ENCODE measurements around the gene PARD3. TPM values are rescaled to one million over a fixed set of nuclear protein-coding genes. Genes with fewer than 3 reads are reported as not detected.
"Not testable (repeated sequence)": the region's sequence is repeated elsewhere in the genome, so short reads cannot be mapped to it uniquely, and the experiment has no call there.

PARD3 gene
- total RNA-seq, 3 donors from 2014 or later (not counting 1 experiment from before 2014, with no cell fraction given) = 0.14 to 0.49 (median 0.38) TPM

DNA sequence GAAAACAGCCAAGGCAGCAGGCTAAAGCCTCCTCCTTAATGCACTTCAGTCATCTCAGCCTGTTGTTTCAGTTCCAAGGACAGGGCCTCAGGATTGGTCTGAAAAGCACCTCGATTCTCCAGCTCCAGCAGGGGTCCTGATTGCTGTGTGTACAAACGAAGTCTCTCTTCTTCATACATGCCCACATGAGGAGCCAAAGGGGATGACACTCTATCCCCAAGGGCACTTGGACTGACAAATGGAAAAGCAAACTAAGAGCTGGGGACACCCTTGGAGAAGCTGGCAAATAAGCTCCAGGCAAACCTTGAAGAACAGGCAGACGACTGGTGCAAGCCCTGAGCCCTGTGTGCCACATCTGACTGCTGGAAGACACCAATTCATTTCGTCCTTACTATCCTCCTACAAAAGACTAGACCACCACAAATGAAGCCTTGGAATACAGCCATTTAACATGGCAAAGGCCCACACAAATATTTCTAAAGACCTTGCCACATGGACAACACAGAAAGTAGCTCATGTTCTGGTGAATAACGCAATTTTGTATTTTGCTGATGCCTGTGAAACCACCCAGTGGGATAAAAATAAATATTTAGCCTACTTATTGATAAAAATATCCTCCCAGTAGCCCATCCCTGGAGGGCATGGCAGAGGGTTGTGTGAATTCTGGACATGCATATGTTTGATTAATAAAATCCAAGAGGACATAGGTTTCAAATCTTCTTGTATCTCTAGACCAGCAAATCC lies 61.9 kb downstream of the PARD3 start:
- Mint-ChIP-seq H3K9me3 (no peaks in the 10 kb centered on the region), H3K27ac (no peak overlapping the region), H3K4me3 (no peak overlapping the region), H3K27me3 (ENCODE audit: low read depth in 2 of 2) (peaks cover 4 to 15% of the 10 kb centered on the region in 2 donors), H3K4me1 (no peaks in the 10 kb centered on the region), H3K36me3 (no peaks in the 10 kb centered on the region)
- Histone ChIP-seq H3K36me3 (ENCODE audit: control insufficient read depth, insufficient read depth, low read length) (no peaks in the 10 kb centered on the region), H3K27ac (ENCODE audit: low read length) (no peak overlapping the region), H3K9me3 (ENCODE audit: control insufficient read depth, insufficient read depth, low read length) (no peaks in the 10 kb centered on the region), H3K27me3 (ENCODE audit: control insufficient read depth, insufficient read depth, low read length) (no peaks in the 10 kb centered on the region), H3K4me1 (ENCODE audit: control insufficient read depth, insufficient read depth, low read length) (no peaks in the 10 kb centered on the region), H3K4me3 (ENCODE audit: low read length) (no peak overlapping the region)
- TF ChIP-seq, protein P1, sequence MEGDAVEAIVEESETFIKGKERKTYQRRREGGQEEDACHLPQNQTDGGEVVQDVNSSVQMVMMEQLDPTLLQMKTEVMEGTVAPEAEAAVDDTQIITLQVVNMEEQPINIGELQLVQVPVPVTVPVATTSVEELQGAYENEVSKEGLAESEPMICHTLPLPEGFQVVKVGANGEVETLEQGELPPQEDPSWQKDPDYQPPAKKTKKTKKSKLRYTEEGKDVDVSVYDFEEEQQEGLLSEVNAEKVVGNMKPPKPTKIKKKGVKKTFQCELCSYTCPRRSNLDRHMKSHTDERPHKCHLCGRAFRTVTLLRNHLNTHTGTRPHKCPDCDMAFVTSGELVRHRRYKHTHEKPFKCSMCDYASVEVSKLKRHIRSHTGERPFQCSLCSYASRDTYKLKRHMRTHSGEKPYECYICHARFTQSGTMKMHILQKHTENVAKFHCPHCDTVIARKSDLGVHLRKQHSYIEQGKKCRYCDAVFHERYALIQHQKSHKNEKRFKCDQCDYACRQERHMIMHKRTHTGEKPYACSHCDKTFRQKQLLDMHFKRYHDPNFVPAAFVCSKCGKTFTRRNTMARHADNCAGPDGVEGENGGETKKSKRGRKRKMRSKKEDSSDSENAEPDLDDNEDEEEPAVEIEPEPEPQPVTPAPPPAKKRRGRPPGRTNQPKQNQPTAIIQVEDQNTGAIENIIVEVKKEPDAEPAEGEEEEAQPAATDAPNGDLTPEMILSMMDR (IDR thresholded peaks at IDR 0.05) = no peak
- DNase-seq = no peak
- ATAC-seq = no peak
- intact Hi-C loops (cut with micrococcal nuclease) = no loop called here
- WGBS (ENCODE audit: insufficient coverage) = 68% methylated on average over 4 of the region's 5 CpGs

DNA sequence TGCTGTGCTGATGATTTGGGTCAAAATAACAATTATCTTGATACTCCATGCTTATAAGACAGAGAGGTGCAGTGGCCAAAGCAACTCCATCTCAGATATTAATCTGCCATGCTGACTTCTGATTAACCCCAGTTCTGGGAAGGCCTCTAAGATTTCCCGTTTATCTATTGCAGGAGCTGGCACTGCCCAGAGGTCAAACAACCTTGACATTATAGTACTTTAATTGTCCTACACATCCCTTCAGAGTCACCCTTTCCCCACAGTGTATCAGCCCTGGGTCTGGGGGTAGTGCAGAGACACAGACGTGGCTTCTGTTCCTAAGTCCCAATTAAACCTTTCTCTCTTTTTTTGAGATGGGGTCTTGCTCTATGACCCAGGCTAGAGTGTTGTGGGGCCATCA lies 63.8 kb downstream of the PARD3 start:
- H3K9me3 ChIP-seq (ENCODE audit: control insufficient read depth, insufficient read depth, low read length) = no peaks in the 10 kb centered on the region
- WGBS (ENCODE audit: insufficient coverage) = 93% methylated on average over 2 of the region's 2 CpGs

DNA sequence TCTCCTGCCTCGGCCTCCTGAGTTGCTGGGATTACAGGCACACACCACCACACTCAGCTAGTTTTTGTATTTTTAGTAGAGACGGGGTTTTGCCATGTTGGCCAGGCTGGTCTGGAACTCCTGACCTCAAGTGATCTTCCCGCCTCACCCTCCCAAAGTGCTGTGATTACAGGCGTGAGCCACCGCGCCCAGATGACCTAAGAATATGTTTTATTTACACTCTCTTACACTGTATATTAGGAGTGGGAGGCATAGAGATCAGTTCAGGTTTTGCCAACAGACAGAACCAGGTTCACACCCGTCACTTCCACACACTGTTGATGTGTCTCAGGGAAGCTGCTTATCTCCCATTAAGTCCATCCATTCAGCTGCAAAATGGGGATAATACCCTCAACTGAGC lies 64.3 kb downstream of the PARD3 start:
- H3K27me3 Mint-ChIP-seq (ENCODE audit: low read depth in 2 of 2); H3K36me3 Mint-ChIP-seq; DNase-seq; H3K36me3 ChIP-seq (ENCODE audit: control insufficient read depth, insufficient read depth, low read length); H3K9me3 Mint-ChIP-seq; H3K9me3 ChIP-seq (ENCODE audit: control insufficient read depth, insufficient read depth, low read length); H3K4me1 Mint-ChIP-seq; H3K4me3 ChIP-seq (ENCODE audit: low read length); intact Hi-C loops (cut with micrococcal nuclease); ATAC-seq; H3K4me1 ChIP-seq (ENCODE audit: control insufficient read depth, insufficient read depth, low read length); H3K27ac Mint-ChIP-seq; H3K27ac ChIP-seq (ENCODE audit: low read length); H3K4me3 Mint-ChIP-seq; H3K27me3 ChIP-seq (ENCODE audit: control insufficient read depth, insufficient read depth, low read length): not testable (repeated sequence)
- 86% methylated on average over 2 of the region's 7 CpGs for WGBS (ENCODE audit: insufficient coverage)

More for the DNA sequence above, 63.8 kb downstream of the PARD3 start:
- no peaks in the 10 kb centered on the region for H3K9me3 Mint-ChIP-seq
- H3K4me1 Mint-ChIP-seq = no peaks in the 10 kb centered on the region
- no peaks in the 10 kb centered on the region for H3K36me3 Mint-ChIP-seq
- Histone ChIP-seq H3K36me3 (ENCODE audit: control insufficient read depth, insufficient read depth, low read length) (no peaks in the 10 kb centered on the region), H3K4me3 (ENCODE audit: low read length) (no peak overlapping the region), H3K4me1 (ENCODE audit: control insufficient read depth, insufficient read depth, low read length) (no peaks in the 10 kb centered on the region), H3K27ac (ENCODE audit: low read length) (no peak overlapping the region), H3K27me3 (ENCODE audit: control insufficient read depth, insufficient read depth, low read length) (no peaks in the 10 kb centered on the region)
- peaks cover 4 to 10% of the 10 kb centered on the region in 2 donors for H3K27me3 Mint-ChIP-seq (ENCODE audit: low read depth in 2 of 2)
- H3K4me3 Mint-ChIP-seq = no peak overlapping the region
- ATAC-seq = no peak
- TF ChIP-seq, protein P1 (IDR thresholded peaks at IDR 0.05) = no peak
- no peak overlapping the region for H3K27ac Mint-ChIP-seq
- intact Hi-C loops (cut with micrococcal nuclease) = no loop called here
- no peak for DNase-seq

DNA sequence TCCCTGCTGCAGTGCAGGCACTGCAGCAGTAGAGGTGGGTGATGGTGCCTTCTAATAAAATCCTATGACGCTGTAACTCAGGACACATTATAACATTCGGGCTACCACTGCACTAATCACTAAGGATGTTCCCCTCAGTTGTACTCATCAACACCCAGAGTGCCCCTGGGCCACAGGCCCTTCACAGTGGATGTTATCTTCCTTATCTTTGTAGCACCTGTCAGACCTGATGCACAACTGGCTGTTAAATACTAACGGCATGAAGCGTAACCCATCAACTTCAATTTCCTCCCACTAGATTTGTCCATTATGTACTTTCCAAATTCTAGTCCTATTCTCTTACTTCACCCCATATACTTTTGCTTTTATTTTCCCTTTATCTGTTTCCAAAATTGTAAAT lies 66.3 kb downstream of the PARD3 start:
- Histone ChIP-seq H3K36me3 (ENCODE audit: control insufficient read depth, insufficient read depth, low read length) (no peaks in the 10 kb centered on the region), H3K27me3 (ENCODE audit: control insufficient read depth, insufficient read depth, low read length) (no peaks in the 10 kb centered on the region), H3K27ac (ENCODE audit: low read length) (no peak overlapping the region), H3K4me3 (ENCODE audit: low read length) (no peak overlapping the region), H3K9me3 (ENCODE audit: control insufficient read depth, insufficient read depth, low read length) (no peaks in the 10 kb centered on the region), H3K4me1 (ENCODE audit: control insufficient read depth, insufficient read depth, low read length) (no peaks in the 10 kb centered on the region)
- no peaks in the 10 kb centered on the region for H3K4me1 Mint-ChIP-seq
- no peaks in the 10 kb centered on the region for H3K9me3 Mint-ChIP-seq
- TF ChIP-seq, protein P1 (IDR thresholded peaks at IDR 0.05) = no peak
- intact Hi-C loops (cut with micrococcal nuclease) = no loop called here
- H3K27me3 Mint-ChIP-seq (ENCODE audit: low read depth in 2 of 2) = peaks cover 4 to 10% of the 10 kb centered on the region in 2 donors
- WGBS (ENCODE audit: insufficient coverage) = 84% methylated on average over 4 of the region's 4 CpGs
- no peaks in the 10 kb centered on the region for H3K36me3 Mint-ChIP-seq
- H3K4me3 Mint-ChIP-seq = no peak overlapping the region
- ATAC-seq = no peak
- DNase-seq = no peak
- no peak overlapping the region for H3K27ac Mint-ChIP-seq
